ENCODE measurements around the gene DNAJB1.

DNAJB1 gene

DNA sequence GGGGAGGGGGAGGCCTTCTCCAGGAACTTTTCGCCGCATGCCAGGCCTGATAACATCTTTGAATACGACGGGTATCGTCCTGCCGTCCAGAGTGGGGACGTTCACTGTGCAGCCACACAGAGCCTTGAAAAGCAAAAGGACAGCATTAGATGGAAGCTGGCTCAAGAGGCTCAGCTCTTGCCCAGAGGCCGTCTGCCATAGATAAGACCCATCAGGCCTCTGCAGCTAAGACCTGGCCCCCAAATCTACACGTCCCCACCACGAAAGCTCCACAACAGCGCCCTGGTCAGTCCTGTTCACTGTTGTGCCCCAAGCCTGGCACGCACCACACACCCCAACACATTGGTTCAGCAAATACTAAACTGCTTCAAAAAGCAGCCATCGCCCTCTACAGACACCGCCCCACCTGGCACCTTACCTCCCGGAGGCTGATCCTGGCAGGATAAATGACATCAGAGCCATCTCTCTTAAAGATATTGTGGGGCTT, 2.1 kb downstream of the DNAJB1 start:
- H3K4me3 ChIP-seq (ENCODE audit: low read depth, low read length): peak overlapping the region; percentile 92

DNA sequence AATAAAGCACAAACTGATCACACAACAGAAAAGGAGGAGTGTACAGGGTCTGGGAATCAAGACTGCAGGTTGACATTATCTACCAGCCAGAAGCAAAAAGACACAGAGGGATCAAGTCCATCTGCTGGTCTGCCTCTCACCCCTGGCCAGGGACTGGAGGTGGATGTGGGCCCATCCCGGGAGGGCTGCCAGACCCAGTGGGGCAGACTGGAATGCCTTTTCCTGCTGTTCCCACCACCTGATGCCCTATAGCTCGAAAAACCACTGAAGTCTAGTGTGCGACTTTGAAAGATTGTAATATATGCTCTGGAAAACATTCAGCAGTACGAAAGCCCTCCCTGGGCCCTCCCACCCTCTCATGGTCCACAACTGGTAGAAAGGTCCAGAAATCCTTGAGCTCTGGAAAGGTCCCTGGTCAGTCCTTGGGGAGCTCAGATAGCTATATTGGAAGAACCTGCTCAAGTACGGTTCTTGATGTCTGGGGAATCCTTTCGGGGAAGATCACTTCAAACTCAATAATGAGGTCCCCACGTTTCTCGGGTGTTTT, 2.6 kb downstream of the DNAJB1 start:
- TF ChIP-seq, protein P1, sequence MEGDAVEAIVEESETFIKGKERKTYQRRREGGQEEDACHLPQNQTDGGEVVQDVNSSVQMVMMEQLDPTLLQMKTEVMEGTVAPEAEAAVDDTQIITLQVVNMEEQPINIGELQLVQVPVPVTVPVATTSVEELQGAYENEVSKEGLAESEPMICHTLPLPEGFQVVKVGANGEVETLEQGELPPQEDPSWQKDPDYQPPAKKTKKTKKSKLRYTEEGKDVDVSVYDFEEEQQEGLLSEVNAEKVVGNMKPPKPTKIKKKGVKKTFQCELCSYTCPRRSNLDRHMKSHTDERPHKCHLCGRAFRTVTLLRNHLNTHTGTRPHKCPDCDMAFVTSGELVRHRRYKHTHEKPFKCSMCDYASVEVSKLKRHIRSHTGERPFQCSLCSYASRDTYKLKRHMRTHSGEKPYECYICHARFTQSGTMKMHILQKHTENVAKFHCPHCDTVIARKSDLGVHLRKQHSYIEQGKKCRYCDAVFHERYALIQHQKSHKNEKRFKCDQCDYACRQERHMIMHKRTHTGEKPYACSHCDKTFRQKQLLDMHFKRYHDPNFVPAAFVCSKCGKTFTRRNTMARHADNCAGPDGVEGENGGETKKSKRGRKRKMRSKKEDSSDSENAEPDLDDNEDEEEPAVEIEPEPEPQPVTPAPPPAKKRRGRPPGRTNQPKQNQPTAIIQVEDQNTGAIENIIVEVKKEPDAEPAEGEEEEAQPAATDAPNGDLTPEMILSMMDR (IDR thresholded peaks at IDR 0.05; ENCODE audit: low read depth, low read length): no peak
- H3K4me3 ChIP-seq (ENCODE audit: low read depth, low read length): peak overlapping the region; percentile 92

More for the DNA sequence above, 2.1 kb downstream of the DNAJB1 start:
- TF ChIP-seq, protein P1 (IDR thresholded peaks at IDR 0.05; ENCODE audit: low read depth, low read length): no peak

DNA sequence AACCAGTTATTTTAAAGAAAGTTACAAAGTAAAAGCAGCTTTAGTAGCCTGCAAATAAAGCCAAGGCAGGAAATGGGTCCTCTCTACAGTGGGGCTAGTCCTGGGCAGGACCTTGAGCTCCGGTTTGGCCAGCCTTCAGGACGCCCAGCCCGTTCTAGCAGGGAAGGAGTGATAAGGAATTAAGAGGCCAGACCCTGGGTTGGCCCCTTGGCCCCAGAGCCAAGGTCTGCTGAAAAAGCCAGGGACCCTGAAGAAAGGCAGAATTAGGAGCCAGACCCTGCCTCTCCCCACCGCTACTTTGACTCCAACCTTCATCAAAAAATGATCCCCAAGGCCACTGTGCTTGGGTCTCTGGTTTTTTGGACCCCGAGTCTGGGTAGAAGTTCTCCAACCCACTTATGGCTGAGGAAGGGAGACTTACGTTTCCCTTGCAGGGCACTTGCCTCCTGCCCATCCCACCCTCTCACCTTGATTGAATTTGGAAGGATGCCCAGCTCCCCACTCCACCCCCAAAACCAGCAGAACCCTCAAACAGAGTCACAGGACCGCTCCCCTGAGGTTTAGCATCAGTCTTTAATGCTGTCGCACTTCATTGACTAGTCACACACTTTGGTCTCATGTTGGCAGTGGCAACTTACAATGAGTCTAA, 3.9 kb downstream of the DNAJB1 start:
- no peak overlapping the region for H3K4me3 ChIP-seq (ENCODE audit: low read depth, low read length)

DNA sequence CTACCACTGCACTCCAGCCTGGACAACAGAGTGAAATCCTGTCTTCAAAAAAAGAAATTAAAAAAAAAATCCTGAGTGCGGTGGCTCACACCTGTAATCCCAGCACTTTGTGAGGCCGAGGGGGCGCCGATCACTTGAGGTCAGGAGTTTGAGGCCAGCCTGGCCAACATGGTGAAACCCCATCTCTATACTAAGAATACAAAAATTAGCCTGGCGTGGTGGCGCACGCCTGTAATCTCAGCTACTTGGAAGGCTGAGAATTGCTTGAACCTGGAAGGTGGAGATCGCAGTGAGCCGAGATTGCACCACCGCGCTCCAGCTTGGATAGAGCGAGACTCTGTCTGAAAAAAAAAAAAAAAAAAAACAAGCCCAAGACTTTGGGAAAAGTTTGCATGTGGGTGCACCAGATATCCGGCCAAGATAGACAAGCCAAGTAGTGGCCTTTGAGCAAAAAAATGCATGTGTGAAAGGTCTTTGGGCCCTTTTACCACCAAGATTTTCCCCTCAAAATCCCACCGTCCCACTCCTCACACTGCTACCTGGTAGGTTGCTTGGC, 5.7 kb downstream of the DNAJB1 start:
- TF ChIP-seq, protein P1 (IDR thresholded peaks at IDR 0.05; ENCODE audit: low read depth, low read length): no peak
- no peak overlapping the region for H3K4me3 ChIP-seq (ENCODE audit: low read depth, low read length)

More for the DNA sequence above, 3.9 kb downstream of the DNAJB1 start:
- TF ChIP-seq, protein P1 (IDR thresholded peaks at IDR 0.05; ENCODE audit: low read depth, low read length): no peak

DNA sequence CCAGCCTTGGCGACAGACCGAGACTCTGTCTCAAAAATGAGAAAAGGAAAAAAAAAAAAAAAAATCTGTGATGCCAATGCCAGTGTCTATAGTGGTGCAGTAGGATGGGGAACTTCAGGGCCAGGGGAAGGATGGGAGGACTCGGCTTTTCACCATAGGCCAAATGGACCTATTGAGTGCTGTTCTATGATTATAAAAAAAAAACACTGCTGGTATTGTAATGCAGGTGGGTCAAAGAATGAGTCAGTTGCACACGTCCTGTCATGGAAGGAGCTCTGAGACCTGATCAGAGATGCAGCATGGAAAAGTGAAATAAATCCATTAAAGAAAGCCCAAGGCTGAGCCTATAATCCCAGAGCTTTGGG, 7.0 kb downstream of the DNAJB1 start:
- no peak overlapping the region for H3K4me3 ChIP-seq (ENCODE audit: low read depth, low read length)
- TF ChIP-seq, protein P1 (IDR thresholded peaks at IDR 0.05; ENCODE audit: low read depth, low read length): no peak

DNA sequence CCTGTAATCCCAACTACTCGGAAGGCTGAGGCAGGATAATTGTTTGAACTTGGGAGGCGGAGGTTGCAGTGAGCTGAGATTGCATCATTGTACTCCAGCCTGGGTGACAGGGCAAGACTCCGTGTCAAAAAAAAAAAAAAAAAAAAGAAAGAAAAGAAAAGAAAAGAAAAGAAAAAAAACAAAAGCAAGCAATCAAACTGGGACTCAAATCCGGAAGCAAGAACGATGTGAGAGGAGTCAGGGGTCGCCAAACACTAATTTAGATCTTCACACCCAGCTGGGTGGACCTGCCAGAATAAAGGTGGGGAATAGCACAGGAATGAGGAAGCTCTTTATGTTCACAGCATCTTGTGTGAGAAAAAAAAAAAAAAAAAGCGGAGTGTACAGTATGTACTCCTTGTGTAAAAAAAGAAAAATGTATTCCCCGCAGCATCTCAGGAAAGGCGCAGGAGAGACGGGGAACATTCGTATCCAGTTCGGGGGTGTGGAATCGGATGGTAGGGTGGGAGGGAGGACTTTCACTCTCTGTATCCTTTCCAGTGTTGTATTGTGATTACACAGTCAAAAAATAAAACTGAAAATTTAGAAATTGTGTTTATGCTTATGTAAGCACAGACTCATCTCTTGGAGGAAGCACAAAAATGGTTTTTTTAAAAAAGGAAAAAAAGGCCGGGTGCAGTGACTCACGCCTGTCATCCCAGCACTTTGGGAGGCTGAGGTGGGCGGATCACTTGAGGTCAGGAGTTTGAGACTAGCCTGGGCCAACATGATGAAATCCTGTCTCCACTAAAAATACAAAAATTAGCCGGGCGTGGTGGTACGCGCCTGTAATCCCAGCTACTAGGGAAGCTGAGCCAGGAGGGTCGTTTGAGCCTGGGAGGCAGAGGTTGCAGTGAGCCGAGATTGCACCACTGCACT, 7.6 kb downstream of the DNAJB1 start:
- H3K4me3 ChIP-seq (ENCODE audit: low read depth, low read length): 0 out of 2 replicates have a peak overlapping the region, but pooled peaks have one; percentile 8

More for the DNA sequence above, 7.6 kb downstream of the DNAJB1 start:
- TF ChIP-seq, protein P1 (IDR thresholded peaks at IDR 0.05; ENCODE audit: low read depth, low read length): no peak

Data from WI38 (cell line).